Right atrium auricular region (tissue), 2 donors: ENCODE measurements around the gene TAS1R2. TPM values are rescaled to one million over a fixed set of nuclear protein-coding genes. Genes with fewer than 3 reads are reported as not detected.
"Not testable (repeated sequence)": the region's sequence is repeated elsewhere in the genome, so short reads cannot be mapped to it uniquely, and the experiment has no call there.

ENCODE experiments used
- DNase-seq: peaks from one replicate; pipeline ENCODE4 v3.0.0-alpha.2; 2019; ENCODE audit warnings: low spot score
- H3K27ac ChIP-seq, 2 donors: fragments of 200-600 bp; sonication (generic); 1 replicate in 1 of 2; 2 replicates in 1 of 2; pipeline ENCODE4 v1.5.1; 2016 to 2019
- H3K27me3 ChIP-seq, 2 donors: fragments of 200-600 bp; sonication (generic); one replicate each; pipeline versions ENCODE4 v1.5.1 to v1.6.0; 2017 to 2019
- H3K36me3 ChIP-seq: fragments of 200-600 bp; sonication (generic); one replicate; pipeline ENCODE4 v1.5.1; 2016
- H3K4me1 ChIP-seq, 2 donors: fragments of 200-600 bp; sonication (generic); one replicate each; pipeline versions ENCODE4 v1.5.1 to v1.6.0; 2017 to 2019
- H3K4me3 ChIP-seq, 2 donors: fragments of 200-600 bp; sonication (generic); 1 replicate in 1 of 2; 2 replicates in 1 of 2; pipeline ENCODE4 v1.5.1; 2017 to 2019; ENCODE audit warnings: mild to moderate bottlenecking in 1 of 2, moderate library complexity in 1 of 2
- H3K9me3 ChIP-seq, 2 donors: fragments of 200-600 bp; sonication (generic); one replicate each; pipeline ENCODE4 v1.5.1; 2019
- total RNA-seq, 2 donors: library from RNA; depleted of rRNA; stranded (reverse); fragments of >200 nt; gene quantifications; one replicate each; pipeline ENCODE4 v1.1.0, GENCODE V29; 2016
- TF ChIP-seq, protein P1 (sequence below), 2 donors: fragments of 200-600 bp; sonication (generic); IDR thresholded peaks; one replicate each; pipeline ENCODE4 v1.5.1; 2019; ENCODE audit warnings: antibody characterized with exemption in 2 of 2

The TAS1R2 gene
- total RNA-seq, 2 donors from 2014 or later: not detected

DNA sequence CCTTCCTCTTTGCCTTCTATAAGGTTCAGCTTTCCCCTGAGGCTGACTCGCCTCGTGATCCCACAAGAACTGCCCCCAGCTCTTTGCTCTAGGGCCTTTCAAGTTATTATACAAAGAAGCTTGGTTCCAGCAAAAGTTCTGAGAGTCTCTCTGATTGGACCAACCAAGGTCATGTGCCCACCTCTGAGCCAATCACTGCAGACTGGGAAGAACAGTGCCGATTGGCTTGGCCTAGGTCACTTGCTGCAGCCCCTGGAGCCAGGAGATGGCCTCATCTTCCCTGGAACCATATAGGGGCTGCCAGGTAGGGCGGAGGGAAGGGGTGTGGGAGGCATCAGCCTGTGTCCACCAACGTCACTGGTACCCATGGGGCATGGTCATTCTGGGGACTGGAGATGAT is 22.8 kb downstream of the TAS1R2 start:
- no peak for DNase-seq
- no peak overlapping the region for H3K27ac ChIP-seq
- H3K9me3 ChIP-seq: no peaks in the 10 kb centered on the region
- H3K36me3 ChIP-seq: no peaks in the 10 kb centered on the region
- TF ChIP-seq, protein P1, sequence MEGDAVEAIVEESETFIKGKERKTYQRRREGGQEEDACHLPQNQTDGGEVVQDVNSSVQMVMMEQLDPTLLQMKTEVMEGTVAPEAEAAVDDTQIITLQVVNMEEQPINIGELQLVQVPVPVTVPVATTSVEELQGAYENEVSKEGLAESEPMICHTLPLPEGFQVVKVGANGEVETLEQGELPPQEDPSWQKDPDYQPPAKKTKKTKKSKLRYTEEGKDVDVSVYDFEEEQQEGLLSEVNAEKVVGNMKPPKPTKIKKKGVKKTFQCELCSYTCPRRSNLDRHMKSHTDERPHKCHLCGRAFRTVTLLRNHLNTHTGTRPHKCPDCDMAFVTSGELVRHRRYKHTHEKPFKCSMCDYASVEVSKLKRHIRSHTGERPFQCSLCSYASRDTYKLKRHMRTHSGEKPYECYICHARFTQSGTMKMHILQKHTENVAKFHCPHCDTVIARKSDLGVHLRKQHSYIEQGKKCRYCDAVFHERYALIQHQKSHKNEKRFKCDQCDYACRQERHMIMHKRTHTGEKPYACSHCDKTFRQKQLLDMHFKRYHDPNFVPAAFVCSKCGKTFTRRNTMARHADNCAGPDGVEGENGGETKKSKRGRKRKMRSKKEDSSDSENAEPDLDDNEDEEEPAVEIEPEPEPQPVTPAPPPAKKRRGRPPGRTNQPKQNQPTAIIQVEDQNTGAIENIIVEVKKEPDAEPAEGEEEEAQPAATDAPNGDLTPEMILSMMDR (IDR thresholded peaks at IDR 0.05): no peak
- no peaks in the 10 kb centered on the region for H3K27me3 ChIP-seq
- H3K4me1 ChIP-seq: no peaks in the 10 kb centered on the region
- no peak overlapping the region for H3K4me3 ChIP-seq

DNA sequence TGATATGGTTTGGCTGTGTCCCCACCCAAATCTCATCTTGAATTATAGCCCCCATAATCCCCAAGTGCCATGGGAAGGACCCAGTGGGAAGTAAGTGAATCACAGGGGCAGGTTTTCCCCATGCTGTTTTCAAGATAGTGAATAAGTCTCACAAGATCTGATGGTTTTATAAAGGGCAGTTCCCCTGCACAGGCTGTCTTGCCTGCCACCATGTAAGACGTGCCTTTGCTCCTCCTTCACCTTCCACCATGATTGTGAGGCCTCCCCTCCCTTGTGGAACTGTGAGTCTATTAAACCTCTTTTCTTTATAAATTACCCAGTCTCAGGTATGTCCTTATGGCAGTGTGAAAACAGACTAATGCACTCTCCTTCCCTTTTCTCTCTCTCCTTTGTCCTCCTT is 27.1 kb downstream of the TAS1R2 start:
- H3K36me3 ChIP-seq, H3K27me3 ChIP-seq, H3K27ac ChIP-seq, DNase-seq, H3K4me3 ChIP-seq, H3K4me1 ChIP-seq, H3K9me3 ChIP-seq: not testable (repeated sequence)

DNA sequence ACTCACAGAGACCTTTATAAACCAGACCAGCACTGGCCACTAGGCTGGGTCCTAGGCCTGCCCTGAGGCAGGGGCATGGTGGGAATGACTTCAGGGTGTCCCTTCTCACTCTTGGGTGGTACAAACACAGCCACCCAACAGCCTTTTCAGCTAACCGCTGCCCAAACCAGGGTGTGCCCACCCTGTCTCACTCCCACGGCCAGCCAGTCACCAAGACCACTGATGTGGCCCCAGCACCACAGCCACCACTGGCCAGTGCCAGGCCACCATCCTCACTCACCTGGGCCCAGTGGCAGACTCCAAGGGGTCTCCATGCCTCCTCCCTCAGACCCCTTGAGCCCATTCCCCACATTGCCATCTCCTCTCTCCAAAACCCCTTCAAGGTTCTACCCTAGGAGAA is 27.8 kb downstream of the TAS1R2 start:
- DNase-seq: no peak

DNA sequence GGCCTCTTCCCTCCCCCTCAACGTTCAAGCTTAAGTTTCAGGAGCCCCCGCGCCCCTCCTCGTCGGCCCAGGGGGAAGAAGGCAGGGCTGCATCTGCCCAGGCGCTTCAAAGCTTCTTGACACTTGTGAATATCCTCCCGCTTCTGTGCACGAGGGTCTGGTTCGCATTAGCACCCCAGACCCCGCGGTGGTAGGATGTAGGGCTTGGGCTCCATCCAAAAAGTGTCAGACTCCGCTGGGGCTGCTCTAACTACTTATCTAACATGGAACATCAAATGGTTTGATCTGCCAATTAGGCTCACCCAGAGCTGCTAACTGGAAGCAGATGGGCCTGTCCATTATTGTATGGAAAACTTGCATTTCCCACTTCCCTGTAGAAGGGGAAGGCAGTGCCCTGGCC is 28.9 kb downstream of the TAS1R2 start:
- H3K4me1 ChIP-seq: no peaks in the 10 kb centered on the region
- TF ChIP-seq, protein P1 (IDR thresholded peaks at IDR 0.05): no peak
- H3K4me3 ChIP-seq: no peak overlapping the region
- H3K9me3 ChIP-seq: peaks cover 0 to 8% of the 10 kb centered on the region in 2 donors
- no peak overlapping the region for H3K27ac ChIP-seq
- no peaks in the 10 kb centered on the region for H3K36me3 ChIP-seq
- DNase-seq: no peak
- H3K27me3 ChIP-seq: no peaks in the 10 kb centered on the region

More for the DNA sequence above, 27.8 kb downstream of the TAS1R2 start:
- Histone ChIP-seq H3K27me3 (no peaks in the 10 kb centered on the region), H3K27ac (no peak overlapping the region), H3K36me3 (no peaks in the 10 kb centered on the region), H3K9me3 (peaks cover 0 to 8% of the 10 kb centered on the region in 2 donors), H3K4me3 (no peak overlapping the region), H3K4me1 (no peaks in the 10 kb centered on the region)
- TF ChIP-seq, protein P1 (IDR thresholded peaks at IDR 0.05): no peak

DNA sequence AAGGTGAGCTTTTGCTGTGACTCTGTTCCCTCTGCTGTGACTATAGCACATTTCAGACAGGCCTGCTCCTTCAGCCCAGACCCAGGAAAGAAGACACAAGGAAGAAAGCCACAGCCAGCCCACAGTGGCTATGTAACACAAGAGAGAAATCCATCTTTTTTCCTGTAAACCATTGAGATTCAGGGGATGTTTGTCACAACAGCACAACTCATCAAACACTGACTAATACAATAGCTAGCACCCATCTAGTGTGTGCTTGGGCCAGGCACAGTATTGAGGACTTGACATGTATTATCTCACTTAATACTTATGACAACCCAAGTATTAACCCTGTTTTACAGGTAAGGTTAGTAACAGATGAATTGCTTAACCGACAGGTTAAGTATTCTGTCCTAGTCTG is 29.8 kb downstream of the TAS1R2 start:
- Histone ChIP-seq H3K4me3 (no peak overlapping the region), H3K4me1 (no peaks in the 10 kb centered on the region), H3K27ac (no peak overlapping the region), H3K9me3 (peaks cover 0 to 8% of the 10 kb centered on the region in 2 donors), H3K36me3 (no peaks in the 10 kb centered on the region), H3K27me3 (no peaks in the 10 kb centered on the region)
- DNase-seq: no peak
- TF ChIP-seq, protein P1 (IDR thresholded peaks at IDR 0.05): no peak

DNA sequence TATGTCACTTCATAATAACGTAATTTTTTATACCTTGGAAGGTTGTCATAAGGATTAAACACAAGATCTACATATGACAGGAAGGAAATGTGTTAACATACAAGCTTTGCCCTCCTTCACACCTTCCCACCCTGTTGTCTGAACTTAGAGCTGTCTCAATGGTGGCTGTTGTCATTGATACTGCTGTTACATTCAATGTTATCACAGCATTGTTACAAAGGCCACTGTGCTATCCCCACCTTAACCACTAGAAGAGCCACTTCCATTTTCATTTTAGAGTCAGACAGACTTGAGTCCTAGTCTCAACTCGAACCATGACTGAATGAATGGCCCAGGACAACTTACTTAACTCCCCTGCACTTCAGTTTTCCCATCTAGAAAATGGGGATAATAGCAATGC is 31.2 kb downstream of the TAS1R2 start:
- Histone ChIP-seq H3K4me3 (no peak overlapping the region), H3K36me3 (no peaks in the 10 kb centered on the region), H3K27ac (no peak overlapping the region), H3K27me3 (no peaks in the 10 kb centered on the region), H3K9me3 (peaks cover 0 to 8% of the 10 kb centered on the region in 2 donors), H3K4me1 (no peaks in the 10 kb centered on the region)
- DNase-seq: no peak
- TF ChIP-seq, protein P1 (IDR thresholded peaks at IDR 0.05): no peak
